TTC549 (cell line): Measurements from ENCODE around the gene SCAMP5.

ENCODE experiments used
- FAIRE-seq: peaks from 2 replicates; lab custom pipeline; 2012; peaks lifted over from hg19 to GRCh38; lab: Jason Lieb, UNC

SCAMP5 gene

DNA sequence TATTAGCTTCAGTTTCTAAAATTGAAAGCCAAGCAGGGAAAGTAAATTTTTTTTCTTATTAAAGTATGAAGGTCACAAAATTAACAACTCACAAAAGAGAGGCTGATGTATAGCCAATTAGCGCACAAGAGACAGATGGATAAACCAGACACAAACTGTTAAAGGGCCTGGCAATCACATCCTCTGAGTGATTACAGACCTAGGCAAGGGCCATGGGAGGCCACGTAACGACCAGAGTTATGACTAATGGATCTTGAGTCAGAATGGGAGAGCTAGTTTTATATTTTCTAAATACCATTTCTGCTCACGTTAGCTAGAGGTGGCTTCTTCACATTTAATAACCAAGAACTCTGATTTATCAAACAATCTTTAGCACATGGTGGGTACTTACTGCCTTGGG lies 17.8 kb upstream of the SCAMP5 start:
- FAIRE-seq: no peak

- FAIRE-seq: no peak
These were observed 17.3 kb upstream of the SCAMP5 start for GRCh38 chr15:74978077-74978476.

DNA sequence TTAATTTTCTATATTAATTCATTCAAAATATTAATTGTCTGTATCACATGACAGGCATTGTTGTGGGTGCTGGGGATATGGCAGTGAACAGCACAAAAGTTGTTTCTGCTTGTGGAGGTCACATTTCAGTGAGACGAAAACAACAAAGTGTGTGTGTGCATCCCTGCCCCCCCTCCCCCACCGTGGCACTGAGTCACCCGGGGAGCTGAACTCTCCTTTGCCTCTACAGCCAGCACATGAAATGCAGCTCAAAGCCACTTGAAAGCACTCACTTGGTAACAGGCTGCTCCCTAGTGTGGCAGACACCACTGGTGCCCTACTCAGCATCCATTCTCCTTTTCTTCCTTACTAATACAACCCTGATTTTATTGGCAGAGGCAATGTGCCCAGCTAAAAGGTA lies 16.9 kb upstream of the SCAMP5 start:
- FAIRE-seq: no peak

DNA sequence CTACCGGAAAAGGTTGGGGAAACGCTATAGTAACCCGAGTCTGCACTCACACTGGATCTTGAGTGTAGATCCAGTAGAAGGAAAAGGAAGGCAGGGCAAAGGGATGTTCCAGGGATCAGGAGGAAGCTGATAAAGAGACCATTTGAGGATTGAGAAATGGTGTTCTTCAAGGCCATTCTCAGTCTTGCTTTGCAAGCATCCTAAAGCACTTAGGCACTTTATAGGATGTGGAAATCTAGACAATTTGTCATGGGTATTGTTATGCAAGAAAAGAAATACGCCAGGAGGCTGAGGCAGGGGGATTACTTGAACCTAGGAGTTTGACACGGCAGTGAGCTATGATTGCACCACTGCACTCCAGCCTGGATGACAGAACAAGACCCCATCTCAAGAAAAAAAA lies 13.2 kb upstream of the SCAMP5 start:
- no peak for FAIRE-seq

DNA sequence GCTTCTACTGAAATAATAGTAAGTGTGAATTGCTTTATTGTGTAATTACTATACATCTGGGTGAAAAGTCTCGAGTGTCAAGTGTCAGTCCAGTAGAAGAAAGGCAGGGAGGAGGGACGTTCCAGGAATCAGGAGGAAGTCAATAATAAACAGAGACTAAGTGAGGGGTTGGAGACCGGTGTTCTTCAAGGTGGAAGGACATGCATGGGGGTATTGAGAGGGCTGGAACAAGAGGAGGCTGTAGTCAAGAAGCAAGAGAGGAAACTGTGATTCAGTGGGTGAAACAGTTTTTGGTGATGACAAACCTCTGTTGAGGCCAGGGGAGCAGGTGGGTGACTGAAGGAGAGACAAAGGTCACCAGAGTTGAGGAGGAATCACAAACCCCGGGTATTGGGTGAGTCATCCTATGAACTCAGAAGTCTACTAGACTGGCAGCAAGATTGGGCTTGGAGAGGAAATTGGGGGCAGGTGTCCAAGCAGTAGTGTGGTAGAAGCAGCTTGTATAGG lies 11.6 kb upstream of the SCAMP5 start:
- no peak for FAIRE-seq

- no peak for FAIRE-seq
These were observed 7.2 kb upstream of the SCAMP5 start for GRCh38 chr15:74988007-74988800.

DNA sequence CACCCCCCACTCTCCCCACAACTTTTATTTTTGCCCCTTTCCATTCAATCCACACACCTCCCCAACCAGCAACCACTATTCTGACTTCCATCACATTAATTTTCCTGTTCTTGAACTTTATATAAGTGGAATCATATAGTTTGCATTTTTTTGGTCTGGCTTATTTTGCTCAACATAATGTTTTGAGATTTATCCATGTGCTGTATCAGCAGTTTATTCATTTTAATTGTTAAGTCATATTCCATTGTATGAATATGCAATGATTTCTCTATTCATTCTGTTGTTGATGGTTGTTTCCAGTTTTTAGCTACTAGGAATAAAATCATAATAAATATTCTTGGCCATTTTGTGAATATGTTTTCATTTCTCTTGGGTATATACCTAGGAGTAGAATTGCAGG lies 5.8 kb upstream of the SCAMP5 start:
- FAIRE-seq: no peak

DNA sequence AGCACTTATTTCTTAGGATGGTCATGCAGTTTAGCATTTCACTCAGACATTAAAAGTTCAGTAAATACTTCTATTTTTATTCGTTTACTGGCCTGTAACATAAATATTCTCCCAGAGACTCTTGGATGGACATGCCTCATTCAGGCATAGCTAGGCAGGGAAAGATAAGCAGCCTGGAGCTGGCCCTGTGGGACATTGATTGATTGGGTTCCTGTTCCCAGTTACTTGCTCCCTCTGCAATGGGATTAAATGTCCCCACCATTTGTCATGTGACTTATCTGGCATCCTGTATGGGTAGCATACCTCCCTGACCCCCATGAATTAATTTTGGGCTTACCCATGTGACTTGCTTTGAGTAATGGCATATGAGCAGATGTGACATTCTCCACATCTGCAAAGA lies 2.7 kb upstream of the SCAMP5 start:
- no peak for FAIRE-seq

- FAIRE-seq: no peak
These were observed 1.1 kb upstream of the SCAMP5 start for GRCh38 chr15:74994236-74994635.

DNA sequence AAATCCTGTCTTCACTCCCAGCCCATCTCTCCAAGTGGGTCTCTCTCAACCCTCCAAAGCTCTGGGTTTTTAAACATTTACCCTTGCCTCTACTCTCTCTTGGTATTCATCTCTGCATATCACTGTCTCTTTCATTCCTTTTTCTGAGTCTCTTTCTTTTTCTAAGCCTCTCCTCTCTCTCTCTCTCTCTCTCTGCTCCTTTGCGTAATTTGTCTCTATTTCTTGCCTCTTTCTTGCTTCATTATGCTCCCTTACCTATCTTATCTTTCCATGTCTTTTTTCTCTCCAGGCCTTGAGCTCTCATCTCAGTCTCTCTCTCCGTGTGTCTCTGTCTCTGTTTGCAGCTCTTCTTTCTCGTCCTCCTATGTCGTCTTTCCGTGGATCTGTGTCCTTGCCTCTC lies 678 bp upstream of the SCAMP5 start:
- no peak for FAIRE-seq

DNA sequence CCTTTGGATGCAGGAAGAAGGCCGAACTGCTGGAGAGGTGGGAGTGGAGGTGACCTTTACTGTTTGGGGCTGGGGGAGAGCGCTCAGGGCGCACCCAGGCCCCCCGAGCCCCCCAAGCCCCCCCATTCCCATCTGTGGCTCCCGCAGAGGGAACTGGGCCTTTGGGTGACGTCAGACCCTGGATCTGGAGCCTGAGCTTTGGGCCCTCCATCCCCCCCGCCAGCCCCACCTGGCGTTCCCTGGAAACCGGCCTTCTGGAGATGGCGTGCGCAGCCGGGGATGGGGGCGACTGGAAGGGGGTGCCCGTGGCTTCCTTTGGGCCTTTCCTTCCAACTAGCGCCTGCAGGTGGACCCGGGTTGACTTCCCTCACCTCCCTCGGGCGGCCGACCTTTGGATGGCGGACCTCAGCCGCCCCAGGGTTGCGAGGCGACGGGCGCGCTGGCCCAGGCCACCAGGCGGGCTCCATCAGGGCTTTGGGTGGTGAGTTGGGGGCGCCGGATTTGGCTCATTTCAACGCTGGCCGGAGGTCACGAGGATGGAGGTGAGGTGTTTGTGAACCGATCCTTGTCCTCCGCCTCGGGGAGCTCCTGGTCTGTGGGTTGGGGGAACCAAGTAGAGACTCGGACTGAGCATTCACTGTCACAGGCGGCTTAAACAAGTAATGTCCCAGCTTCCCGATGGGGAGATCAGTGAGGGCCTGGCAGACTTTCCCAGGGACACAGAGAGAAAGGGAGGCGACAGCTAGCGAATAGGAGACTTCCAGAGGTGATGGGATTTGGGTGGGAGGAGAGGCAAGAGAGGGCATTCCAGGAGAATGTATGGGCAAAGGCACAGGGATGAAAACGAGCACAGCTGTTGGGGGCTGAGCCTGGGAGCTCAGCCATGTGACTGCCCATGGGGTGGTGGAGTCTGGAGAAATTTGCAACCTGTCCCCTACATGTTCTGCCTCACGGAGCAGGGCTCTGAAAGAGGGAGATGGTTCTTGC lies 709 bp downstream of the SCAMP5 start:
- no peak for FAIRE-seq

- no peak for FAIRE-seq
These were observed 1.8 kb downstream of the SCAMP5 start for GRCh38 chr15:74997141-74997540.

- FAIRE-seq: no peak
These were observed 2.2 kb downstream of the SCAMP5 start for GRCh38 chr15:74997543-74997942.

DNA sequence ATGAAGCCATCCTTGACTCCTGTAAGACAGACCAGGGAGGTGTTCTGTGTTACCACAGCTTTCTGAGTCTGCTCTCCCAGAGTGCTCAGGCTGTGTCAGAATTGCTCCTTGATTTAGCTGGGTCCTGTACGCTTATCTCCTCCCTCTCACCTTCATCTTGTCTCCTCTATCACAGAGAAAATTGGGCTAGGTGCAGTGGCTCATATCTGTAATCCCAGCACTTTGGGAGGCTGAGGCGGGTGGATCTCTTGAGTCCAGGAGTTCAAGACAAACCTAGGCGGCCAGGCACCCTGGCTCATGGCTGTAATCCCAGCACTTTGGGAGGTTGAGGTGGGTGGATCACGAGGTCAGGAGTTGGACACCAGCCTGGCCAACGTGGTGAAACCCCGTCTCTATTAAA lies 5.9 kb downstream of the SCAMP5 start:
- FAIRE-seq: no peak

DNA sequence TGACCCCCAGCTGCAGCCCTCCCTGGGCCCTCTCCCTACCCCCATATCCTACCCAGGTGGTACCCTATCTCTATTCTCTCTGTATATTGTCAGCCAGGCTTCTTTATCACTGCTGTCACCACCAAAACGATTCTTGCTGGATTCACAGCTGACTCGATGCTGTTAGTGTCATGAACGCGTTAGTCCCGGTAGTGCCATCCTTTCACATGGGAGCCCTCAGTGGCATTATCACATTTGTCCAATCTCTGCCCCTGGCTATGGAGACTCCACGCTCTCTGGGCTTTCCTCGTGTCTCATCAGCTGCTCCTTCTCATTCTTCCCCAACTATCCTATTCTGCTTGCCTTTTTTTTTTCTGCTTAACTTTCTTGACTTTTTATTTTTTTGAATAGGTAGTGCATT lies 7.0 kb downstream of the SCAMP5 start:
- FAIRE-seq: no peak

DNA sequence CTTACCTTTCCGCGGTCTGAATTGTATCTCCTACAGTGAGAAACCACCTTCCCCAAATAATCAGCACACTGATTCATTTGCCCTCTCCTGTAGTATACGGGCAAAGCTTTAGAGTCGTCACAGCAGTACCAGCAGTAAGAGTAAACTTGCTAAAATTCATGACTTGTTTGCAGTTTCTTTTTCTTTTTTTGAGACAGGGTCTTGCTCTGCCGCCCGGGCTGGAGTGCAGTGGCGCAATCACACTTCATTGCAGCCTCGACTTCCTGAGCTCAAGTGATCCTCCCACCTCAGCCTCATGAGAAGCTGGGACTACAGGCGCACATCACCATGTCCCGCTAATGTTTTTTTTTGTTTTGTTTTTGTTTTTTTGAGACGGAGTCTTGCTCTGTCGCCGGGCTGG lies 11.9 kb downstream of the SCAMP5 start:
- no peak for FAIRE-seq

GRCh38 chr15:75008221-75008625 lies 12.9 kb downstream of the SCAMP5 start:
- no peak for FAIRE-seq

- no peak for FAIRE-seq
These were observed 13.4 kb downstream of the SCAMP5 start for GRCh38 chr15:75008629-75009326.

DNA sequence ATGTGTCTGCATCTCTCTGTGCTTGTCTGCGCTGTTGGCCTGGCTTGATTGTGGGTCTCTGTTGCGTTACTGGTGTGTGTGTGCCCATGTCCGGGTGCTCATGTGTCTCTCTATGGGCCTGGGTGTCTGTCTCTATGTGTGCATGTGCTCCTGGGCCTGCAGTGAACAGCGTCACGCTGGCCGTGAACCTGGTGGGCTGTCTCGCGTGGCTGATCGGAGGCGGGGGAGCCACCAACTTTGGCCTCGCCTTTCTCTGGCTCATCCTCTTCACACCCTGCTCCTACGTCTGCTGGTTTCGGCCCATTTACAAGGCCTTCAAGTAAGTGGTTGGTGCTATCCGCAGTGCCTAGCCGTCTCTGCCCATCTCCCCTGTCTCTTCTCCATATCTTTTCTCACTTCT lies 21.1 kb downstream of the SCAMP5 start:
- FAIRE-seq: no peak

- FAIRE-seq: no peak
These were observed 24.6 kb downstream of the SCAMP5 start for GRCh38 chr15:75019916-75020315.

DNA sequence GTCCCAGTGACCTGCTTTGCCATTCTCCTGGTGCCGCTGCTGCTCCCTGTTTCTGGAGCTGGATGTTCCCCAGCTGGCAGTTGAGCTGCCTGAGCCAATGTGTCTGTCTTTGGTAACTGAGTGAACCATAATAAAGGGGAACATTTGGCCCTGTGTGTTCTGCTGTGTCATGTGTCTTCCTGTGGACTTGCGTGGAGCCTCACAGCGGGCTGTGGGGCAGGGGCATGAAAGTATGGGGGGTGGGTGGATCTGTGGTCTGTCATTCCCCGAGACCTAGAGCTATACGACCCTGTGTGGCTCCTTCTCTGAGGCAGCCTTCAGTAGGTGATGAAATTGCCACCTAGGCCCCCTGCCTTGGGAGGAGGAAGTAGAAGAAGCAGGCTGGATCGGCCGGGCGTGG lies 26.0 kb downstream of the SCAMP5 start:
- no peak for FAIRE-seq

DNA sequence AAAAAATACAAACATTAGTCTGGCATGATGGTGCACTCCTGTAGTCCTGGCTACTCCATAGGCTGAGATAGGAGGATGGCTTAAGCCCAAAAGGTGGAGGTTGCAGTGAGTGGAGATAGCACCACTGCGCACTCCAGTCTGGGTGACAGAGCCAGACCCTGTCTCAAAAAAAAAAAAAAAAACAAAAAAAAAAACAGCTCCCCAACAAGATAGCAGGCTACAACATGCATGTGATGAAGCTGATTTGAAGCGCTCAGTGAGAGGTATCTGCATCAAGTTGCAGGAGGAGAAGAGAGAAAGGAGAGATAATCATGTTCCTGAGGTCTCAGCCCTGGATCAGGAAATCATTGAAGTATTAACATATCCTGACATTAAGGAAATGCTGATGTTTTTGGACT lies 27.4 kb downstream of the SCAMP5 start:
- FAIRE-seq: no peak
